Measurements from ENCODE around the gene ZSCAN4. TPM values are rescaled to one million over a fixed set of nuclear protein-coding genes. Genes with fewer than 3 reads are reported as not detected.

ZSCAN4 gene
- polyA plus RNA-seq, 1 of the 3 experiments (the other 2 are of a cell fraction), result not detected

DNA sequence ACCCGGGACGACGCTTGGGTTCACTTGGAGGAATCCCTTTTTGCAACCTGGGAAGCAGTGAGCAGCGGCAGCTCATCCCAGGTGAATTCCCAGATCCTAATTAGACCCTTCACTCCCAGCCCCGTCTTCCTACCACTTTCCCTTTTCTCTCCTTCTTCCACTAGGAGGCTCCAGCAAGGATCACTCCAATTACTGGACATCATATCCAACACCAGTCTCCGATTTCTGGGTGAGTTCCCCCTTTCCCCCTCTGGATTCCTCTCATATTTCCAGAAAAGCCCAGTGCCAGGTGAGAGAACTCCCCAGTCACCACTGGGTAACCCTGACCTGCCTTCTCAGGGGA lies 17.1 kb upstream of the ZSCAN4 start:
- 25% methylated on average over 6 of the region's 6 CpGs for WGBS (ENCODE audit: low lambda C conversion rate)
- H3K4me1 ChIP-seq (ENCODE audit: control insufficient read depth in 1 of 2, insufficient read depth in 2 of 2, low read depth in 1 of 2, low read length in 1 of 2), result no peaks in the 10 kb centered on the region; a peak in 1 of 4 replicates

GRCh38 chr19:57653689-57654088 lies 15.0 kb upstream of the ZSCAN4 start:
- no peaks in the 10 kb centered on the region for H3K9me2 ChIP-seq
- 0% methylated on average over 2 of the region's 2 CpGs for WGBS (ENCODE audit: low lambda C conversion rate)

More for the DNA sequence above, 17.1 kb upstream of the ZSCAN4 start:
- DNase-seq, result no peak
- ChIA-PET CTCF (interaction anchor here (1.1 kb wide), 1 partner anchor 14 kb away, joined by 3 read pairs; no protein-coding TSS in a partner anchor), POLR2A (no interaction called here)
- H3K9me2 ChIP-seq, result no peaks in the 10 kb centered on the region
- H3K9ac ChIP-seq, result no peak overlapping the region
- no peak overlapping the region for H3K27ac ChIP-seq (ENCODE audit: low read depth in 2 of 2, low read length in 1 of 2)
- H3K27me3 ChIP-seq (ENCODE audit: insufficient read depth), result no peaks in the 10 kb centered on the region
- H4K20me1 ChIP-seq (ENCODE audit: insufficient read depth), result no peaks in the 10 kb centered on the region
- no peaks in the 10 kb centered on the region for H3K36me3 ChIP-seq (replicated peaks in 1 of 2; ENCODE audit: control insufficient read depth in 1 of 2, insufficient read depth in 2 of 2, low read length in 1 of 2)
- TF ChIP-seq, protein P1, sequence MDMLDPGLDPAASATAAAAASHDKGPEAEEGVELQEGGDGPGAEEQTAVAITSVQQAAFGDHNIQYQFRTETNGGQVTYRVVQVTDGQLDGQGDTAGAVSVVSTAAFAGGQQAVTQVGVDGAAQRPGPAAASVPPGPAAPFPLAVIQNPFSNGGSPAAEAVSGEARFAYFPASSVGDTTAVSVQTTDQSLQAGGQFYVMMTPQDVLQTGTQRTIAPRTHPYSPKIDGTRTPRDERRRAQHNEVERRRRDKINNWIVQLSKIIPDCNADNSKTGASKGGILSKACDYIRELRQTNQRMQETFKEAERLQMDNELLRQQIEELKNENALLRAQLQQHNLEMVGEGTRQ (IDR thresholded peaks at IDR 0.05; ENCODE audit: borderline replicate concordance, low read depth, low read length), result no peak
- TF ChIP-seq YY1 (IDR thresholded peaks at IDR 0.05; ENCODE audit: low read depth) (no peak), PBX3 (IDR thresholded peaks at IDR 0.05) (no peak), CHD2 (IDR thresholded peaks at IDR 0.05; ENCODE audit: low read length, partially characterized antibody) (no peak), IRF3 (IDR thresholded peaks at IDR 0.05; ENCODE audit: low read depth, low read length) (no peak)
- no peaks in the 10 kb centered on the region for H3K79me2 ChIP-seq (ENCODE audit: insufficient read depth)
- no peak overlapping the region for H3K4me2 ChIP-seq
- no peak overlapping the region for H2AFZ ChIP-seq (ENCODE audit: low read depth)
- H3K9me3 ChIP-seq, result no peaks in the 10 kb centered on the region
- no peak overlapping the region for H3K4me3 ChIP-seq (ENCODE audit: low read depth in 2 of 2, low read length in 1 of 2)
- no peaks in the 10 kb centered on the region for H3F3A ChIP-seq (replicated peaks; ENCODE audit: insufficient read depth)

More at GRCh38 chr19:57653689-57654088, 15.0 kb upstream of the ZSCAN4 start:
- H3K4me3 ChIP-seq (ENCODE audit: low read depth in 2 of 2, low read length in 1 of 2), result no peak overlapping the region
- TF ChIP-seq FOSL2 (IDR thresholded peaks at IDR 0.05; ENCODE audit: borderline replicate concordance, low read depth) (no peak), POLR2AphosphoS5 (IDR thresholded peaks at IDR 0.05; ENCODE audit: low read depth, low read length) (no peak), JUND (IDR thresholded peaks at IDR 0.05) (no peak), PBX3 (IDR thresholded peaks at IDR 0.05) (no peak), RFX5 (IDR thresholded peaks at IDR 0.05; ENCODE audit: low read length) (no peak), SMC3 (IDR thresholded peaks at IDR 0.05; ENCODE audit: low read depth, low read length) (no peak), RCOR1 (IDR thresholded peaks at IDR 0.05; ENCODE audit: low read length) (no peak), NRF1 (IDR thresholded peaks at IDR 0.05; ENCODE audit: low read depth, low read length) (no peak)
- TF ChIP-seq, protein P2, sequence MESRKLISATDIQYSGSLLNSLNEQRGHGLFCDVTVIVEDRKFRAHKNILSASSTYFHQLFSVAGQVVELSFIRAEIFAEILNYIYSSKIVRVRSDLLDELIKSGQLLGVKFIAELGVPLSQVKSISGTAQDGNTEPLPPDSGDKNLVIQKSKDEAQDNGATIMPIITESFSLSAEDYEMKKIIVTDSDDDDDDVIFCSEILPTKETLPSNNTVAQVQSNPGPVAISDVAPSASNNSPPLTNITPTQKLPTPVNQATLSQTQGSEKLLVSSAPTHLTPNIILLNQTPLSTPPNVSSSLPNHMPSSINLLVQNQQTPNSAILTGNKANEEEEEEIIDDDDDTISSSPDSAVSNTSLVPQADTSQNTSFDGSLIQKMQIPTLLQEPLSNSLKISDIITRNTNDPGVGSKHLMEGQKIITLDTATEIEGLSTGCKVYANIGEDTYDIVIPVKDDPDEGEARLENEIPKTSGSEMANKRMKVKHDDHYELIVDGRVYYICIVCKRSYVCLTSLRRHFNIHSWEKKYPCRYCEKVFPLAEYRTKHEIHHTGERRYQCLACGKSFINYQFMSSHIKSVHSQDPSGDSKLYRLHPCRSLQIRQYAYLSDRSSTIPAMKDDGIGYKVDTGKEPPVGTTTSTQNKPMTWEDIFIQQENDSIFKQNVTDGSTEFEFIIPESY (IDR thresholded peaks at IDR 0.05; ENCODE audit: borderline replicate concordance, low read depth), result no peak
- no peak for DNase-seq
- CTCF ChIA-PET, result no interaction called here
- H3K9ac ChIP-seq, result no peak overlapping the region
- H2AFZ ChIP-seq (ENCODE audit: low read depth), result no peak overlapping the region
- POLR2A ChIA-PET, result no interaction called here
- no peaks in the 10 kb centered on the region for H4K20me1 ChIP-seq (ENCODE audit: insufficient read depth)
- no peak overlapping the region for H3K4me2 ChIP-seq
- H3K27me3 ChIP-seq (ENCODE audit: insufficient read depth), result no peaks in the 10 kb centered on the region
- no peaks in the 10 kb centered on the region for H3F3A ChIP-seq (replicated peaks; ENCODE audit: insufficient read depth)
- H3K9me3 ChIP-seq, result no peaks in the 10 kb centered on the region
- no peaks in the 10 kb centered on the region for H3K36me3 ChIP-seq (replicated peaks in 1 of 2; ENCODE audit: control insufficient read depth in 1 of 2, insufficient read depth in 2 of 2, low read length in 1 of 2)
- no peak overlapping the region for H3K27ac ChIP-seq (ENCODE audit: low read depth in 2 of 2, low read length in 1 of 2)
- no peaks in the 10 kb centered on the region for H3K4me1 ChIP-seq (ENCODE audit: control insufficient read depth in 1 of 2, insufficient read depth in 2 of 2, low read depth in 1 of 2, low read length in 1 of 2)
- no peaks in the 10 kb centered on the region for H3K79me2 ChIP-seq (ENCODE audit: insufficient read depth)

Measured in SK-N-SH (cell line).